Middle frontal gyrus (tissue), 1 donor: ENCODE results near the gene NUP210.

Source experiments
- DNase-seq: peaks from one replicate; pipeline ENCODE4 v3.0.0-alpha.2; 2015; ENCODE audit warnings: low spot score; ENCODE audit errors: extremely low spot score

The NUP210 gene

GRCh38 chr3:13324835-13325501, 95.2 kb downstream of the NUP210 start:
- no peak for DNase-seq

DNA sequence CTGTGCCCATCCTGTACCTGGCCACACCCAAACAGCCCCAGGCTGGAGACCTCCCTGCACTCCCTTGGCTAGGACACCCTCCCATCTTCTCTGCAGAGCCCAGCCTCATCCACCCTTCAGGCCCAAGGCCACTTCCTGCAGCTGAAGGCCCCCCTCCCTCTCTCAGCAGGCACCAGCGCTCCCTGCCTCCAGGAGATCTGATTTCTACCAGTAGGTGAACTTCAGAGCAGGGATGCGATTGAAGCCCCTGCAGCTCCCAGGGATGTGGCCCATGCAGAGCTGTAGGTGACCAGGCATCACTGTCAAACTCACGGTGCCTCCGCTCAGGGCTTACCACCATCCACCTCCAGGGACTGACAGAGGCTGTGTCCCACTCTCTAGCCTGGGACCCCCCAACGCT, 96.3 kb downstream of the NUP210 start:
- DNase-seq = no peak

GRCh38 chr3:13322324-13322723, 97.8 kb downstream of the NUP210 start:
- no peak for DNase-seq

DNA sequence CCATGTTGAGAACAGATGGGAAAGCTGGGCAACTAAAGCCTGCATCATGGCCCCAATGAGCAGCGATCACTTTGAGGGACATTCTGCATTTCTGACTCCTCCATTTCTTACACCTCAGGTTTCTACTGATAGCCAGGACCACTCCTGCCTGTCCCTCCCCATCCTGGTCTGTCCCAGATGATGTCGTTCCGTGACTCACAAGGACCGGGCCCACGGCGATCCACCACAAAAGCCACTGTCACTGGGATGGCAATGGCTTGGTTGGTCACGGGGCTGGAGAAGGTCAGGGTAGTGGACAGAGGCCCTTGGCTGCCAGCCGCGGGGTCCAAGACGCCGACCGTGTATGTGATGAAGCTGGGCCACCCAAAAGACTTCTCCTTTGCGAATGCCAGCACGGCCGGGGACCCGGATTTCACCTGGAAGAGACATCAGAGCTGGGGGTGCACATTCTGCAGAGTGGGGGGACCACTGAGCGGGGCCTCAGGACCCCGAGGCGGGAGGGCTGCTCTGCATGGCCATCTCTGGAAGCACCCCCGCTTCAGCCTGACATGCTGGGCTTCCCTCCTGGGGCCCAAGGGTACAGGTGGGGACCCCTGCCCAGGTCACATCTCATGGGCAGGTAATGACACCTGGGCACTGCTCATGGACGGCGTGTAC, 100.4 kb downstream of the NUP210 start:
- no peak for DNase-seq

GRCh38 chr3:13318626-13319470, 101.3 kb downstream of the NUP210 start:
- DNase-seq = no peak

DNA sequence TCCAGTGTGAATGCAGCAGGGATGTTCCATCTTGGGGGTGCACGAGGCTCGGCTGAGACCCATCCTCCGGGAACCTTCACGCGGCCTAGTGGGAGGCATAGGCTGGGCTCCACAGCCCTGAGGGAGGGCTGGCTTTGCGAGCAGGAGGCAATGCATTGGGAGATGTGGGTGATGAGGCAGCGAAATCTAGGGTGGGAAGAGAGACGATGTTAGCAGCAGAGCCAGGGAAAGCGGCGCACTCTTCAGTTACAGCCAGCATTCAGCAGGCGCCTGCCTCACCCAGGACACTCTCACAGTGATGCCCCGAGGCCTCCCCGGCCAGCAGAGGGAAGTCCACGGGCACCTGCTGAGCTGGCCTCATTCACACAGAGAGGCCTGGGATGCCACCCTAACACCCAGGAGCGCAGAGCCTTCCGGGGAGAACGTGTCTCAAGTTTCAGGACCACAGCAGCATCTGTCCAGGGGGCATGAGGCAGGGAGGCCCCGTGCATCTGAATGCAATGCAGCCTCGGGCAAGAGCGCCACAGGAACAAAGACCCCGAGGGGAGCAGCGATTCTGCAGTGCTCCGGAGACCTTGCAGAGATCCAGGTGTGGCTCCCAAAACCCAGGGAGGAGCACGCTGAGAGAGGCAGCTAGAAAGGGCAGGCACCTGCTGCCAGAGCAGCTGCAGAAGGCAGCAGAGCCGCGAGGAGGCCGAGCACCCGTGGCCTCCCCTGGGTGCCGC, 102.4 kb downstream of the NUP210 start:
- DNase-seq = no peak

DNA sequence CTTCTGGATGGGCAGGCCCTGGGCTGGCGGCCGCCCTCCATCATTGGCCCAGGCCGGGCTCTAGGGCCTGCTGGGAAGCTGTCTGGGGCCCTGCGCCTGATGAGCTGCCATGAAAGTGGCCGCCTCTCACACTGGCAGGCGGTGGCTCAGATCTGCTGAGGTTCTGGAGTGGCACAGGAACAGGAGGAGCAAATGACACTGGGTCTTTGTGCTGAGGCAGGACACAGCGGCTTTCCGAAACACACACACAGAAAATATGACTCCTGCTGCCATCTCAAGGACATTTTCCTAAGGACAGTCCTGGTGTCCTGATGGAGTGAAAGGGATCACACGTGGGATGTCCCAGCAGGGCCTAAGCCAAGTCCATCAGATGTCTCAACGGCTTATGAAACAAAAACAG, 103.5 kb downstream of the NUP210 start:
- DNase-seq = no peak

DNA sequence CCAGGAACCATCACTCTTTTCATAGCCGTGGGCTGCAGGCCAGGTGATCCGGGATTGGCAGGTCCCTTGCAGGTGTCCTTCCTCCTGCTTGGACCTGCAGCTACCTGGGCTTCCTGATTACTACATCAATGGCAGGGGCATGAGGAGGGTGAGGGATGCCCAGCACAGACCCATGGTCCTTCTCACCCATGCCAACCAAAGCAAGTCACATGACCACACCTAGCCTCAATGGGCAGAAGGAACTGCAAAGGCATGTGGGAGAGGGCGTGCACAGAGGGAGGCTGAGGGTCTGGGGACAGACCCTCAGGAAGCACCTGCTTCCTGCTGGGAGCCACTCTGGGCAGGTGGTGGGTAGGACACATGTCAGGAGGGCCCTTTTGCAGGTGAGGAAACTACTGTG, 105.2 kb downstream of the NUP210 start:
- no peak for DNase-seq

DNA sequence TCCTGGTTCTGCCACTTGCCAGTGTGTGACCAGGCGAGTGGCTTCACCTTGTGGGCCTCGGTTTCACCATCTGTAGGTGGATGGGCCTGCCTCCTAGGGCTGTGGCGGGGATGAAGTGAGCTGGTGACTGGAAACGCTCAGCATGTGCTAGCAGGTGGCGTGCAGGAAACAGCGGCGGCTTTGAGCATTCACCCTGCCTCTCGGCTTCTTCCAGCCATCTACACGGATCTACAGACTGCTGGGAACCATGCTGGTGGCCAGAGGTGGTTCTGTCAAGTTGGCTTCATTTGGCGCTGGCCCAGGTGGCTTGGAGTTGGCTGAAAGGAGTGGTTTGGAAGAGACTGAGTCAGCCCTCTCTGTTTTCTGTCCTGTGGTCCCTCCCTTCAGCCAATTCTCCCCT, 106.3 kb downstream of the NUP210 start:
- no peak for DNase-seq

GRCh38 chr3:13309004-13309403, 111.1 kb downstream of the NUP210 start:
- no peak for DNase-seq

DNA sequence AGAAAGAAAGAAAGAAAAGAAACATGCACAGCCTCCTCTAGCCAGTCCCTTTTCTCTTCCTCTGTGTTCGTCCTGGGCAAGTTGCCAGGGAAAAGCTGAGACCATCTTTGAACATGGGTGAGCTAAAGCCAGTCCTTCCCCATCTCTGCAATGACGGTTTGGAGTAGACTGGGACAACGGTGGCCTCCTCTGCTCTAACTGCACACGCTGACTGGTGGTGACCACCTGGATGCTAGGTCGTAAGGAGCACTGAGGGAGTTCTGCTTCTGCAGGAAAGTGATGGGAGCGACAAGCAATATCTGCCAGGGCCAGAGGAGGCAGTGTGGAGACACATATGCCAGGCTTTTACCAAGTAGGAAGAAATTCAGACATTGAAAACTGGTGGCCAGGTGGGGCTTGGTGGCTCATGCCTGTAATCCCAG, 111.7 kb downstream of the NUP210 start:
- DNase-seq = no peak

DNA sequence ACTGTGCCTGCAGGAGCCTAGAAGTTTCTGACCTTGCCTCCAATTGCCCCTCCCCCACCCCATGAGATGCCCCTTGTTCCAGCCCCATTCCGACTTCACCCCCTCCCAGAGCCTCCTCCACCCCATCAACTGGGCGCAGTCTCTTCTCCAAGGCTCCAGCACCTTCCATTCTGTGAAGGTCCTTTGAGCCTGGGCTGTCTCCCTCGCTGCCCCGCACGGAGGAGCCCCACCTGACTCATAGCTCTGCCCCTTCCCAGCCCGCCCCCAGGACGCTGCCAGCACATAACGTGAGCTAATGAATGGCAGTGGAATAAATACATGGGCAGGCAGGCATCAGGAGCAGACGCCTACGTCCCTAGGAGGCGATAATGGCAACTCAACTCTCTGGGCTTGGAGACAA, 113.1 kb downstream of the NUP210 start:
- no peak for DNase-seq

DNA sequence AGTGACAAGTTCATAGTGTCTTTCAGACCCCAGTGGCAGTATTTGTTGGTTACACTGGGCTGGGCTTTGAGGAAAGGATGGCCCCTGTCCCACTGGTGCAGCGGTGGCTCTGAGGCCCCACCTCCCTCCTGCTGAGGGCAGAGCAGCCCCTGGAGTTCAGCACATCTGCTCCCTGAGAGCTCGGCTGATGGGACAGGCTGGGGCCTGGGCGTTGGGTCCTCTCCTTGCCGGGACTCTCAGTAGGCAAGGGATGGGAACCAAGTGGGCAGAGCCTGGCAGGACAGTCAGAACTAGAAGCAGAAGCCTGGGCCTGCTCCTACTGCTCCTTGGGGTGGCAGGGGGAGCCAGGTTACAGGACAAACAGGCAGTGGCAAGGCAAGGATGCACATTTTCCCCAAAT, 114.5 kb downstream of the NUP210 start:
- DNase-seq = no peak

GRCh38 chr3:13303410-13303809, 116.7 kb downstream of the NUP210 start:
- DNase-seq = no peak

- no peak for DNase-seq
Measured at GRCh38 chr3:13301286-13301987, 118.7 kb downstream of the NUP210 start.

GRCh38 chr3:13300546-13301285, 119.4 kb downstream of the NUP210 start:
- DNase-seq = no peak

DNA sequence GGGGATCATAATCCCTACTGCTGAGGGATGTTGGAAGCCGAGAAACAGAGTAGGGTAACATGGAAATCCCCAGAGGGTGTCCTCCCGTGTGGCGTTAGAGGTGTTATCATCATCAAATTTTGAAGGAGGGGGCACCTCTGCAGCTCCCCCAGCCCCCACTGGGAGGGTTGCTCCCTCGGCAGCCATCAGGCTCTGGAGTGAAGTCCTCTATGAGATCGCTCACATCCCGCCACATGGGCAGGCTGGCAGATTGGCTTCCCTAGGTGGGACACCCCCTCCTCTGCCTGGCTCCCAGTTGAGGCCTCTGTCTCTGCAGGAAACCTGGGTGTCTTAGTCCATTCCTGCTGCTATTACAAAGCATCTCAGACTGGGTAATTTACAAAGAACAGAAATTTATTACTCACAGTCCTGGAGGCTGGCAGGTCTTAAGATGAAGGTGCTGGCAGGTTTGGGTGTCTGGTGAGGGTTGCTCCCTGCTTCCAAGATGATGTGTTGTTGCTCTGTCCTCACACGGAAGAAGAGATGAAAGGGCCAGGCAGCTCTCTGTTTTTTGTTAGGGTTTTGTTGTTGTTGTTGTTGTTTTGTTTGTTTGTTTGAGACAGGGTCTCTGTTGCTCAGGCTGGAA, 120.5 kb downstream of the NUP210 start:
- DNase-seq = no peak

DNA sequence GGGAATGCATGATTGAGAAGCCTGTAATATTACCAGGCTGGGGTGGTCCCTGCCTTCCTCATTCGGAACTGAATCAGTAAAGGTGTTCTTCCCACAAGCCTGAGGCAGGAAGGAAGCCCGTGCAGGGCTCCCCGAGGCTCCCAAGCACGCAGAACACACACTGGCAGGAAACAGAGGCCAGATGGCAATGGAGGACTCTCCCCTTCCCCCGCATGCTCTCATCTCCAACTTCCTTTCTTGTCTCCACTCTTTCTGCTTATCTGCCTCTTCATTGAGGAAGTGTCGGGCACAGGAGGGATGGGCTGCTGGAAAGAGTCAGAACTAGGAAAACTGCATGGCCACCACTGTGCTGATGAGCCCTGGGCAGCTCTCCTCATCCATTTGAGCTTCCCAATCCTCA, 123.5 kb downstream of the NUP210 start:
- DNase-seq = no peak

- no peak for DNase-seq
Measured at GRCh38 chr3:13294442-13295351, 125.4 kb downstream of the NUP210 start.
